Fibroblast of villous mesenchyme (primary cell): ENCODE results near the gene ITPRID2. TPM values are rescaled to one million over a fixed set of nuclear protein-coding genes. Genes with fewer than 3 reads are reported as not detected.

Experiments used
- DNase-seq: peaks from one replicate; pipeline ENCODE4 v3.0.0-alpha.2; 2010; ENCODE audit warnings: low read depth
- H3K4me3 ChIP-seq: 2 replicates; pipeline ENCODE4 v1.5.1; 2011; ENCODE audit warnings: low read depth, mild to moderate bottlenecking, low read length
- CTCF ChIP-seq: IDR thresholded peaks from 2 replicates; pipeline ENCODE4 v1.5.1; 2012; ENCODE audit warnings: low read depth, mild to moderate bottlenecking, low read length; ENCODE audit not compliant: insufficient read depth
- total RNA-seq: library from RNA; depleted of rRNA; stranded (reverse); fragments of >200 nt; gene quantifications from 2 replicates; pipeline ENCODE4 v1.2.3, GENCODE V29; 2012

The ITPRID2 gene
- total RNA-seq, 1 donor = 301 TPM

GRCh38 chr2:181896286-181896685 lies 4.8 kb downstream of the ITPRID2 start:
- TF ChIP-seq CTCF = no peak
- DNase-seq = no peak
- H3K4me3 ChIP-seq = peak overlapping the region; percentile 94

- TF ChIP-seq CTCF = no peak
- DNase-seq = no peak
- H3K4me3 ChIP-seq = no peak overlapping the region
These were observed 8.6 kb downstream of the ITPRID2 start for GRCh38 chr2:181900007-181900651.

- no peak for DNase-seq
- TF ChIP-seq CTCF = no peak
- H3K4me3 ChIP-seq = no peak overlapping the region
These were observed 11.1 kb downstream of the ITPRID2 start for GRCh38 chr2:181902625-181903024.

- no peak overlapping the region for H3K4me3 ChIP-seq
- peak; percentile 63 for DNase-seq
- TF ChIP-seq CTCF = peak; percentile 63
These were observed 12.6 kb downstream of the ITPRID2 start for GRCh38 chr2:181904022-181904632.

- no peak overlapping the region for H3K4me3 ChIP-seq
- no peak for TF ChIP-seq CTCF
- no peak for DNase-seq
These were observed 15.5 kb downstream of the ITPRID2 start for GRCh38 chr2:181907057-181907456.

GRCh38 chr2:181907635-181908034 lies 16.1 kb downstream of the ITPRID2 start:
- TF ChIP-seq CTCF = no peak
- DNase-seq = no peak
- no peak overlapping the region for H3K4me3 ChIP-seq
